Effector memory CD4-positive, alpha-beta T cell (primary cell): ENCODE measurements around the gene ZNF439.
A peak's percentile ranks its signal among the peaks of the same experiment; 100 is the strongest.
"Not testable (repeated sequence)": the region's sequence is repeated elsewhere in the genome, so short reads cannot be mapped to it uniquely, and the experiment has no call there.

Experiments
- DNase-seq, 3 donors: peaks; one replicate each; pipeline ENCODE4 v3.0.0-alpha.2; 2020
- H3K27ac ChIP-seq: 2 replicates; pipeline ENCODE4 v1.7.0; 2013; ENCODE audit warnings: mild to moderate bottlenecking, low read length, moderate library complexity; ENCODE audit not compliant: insufficient read depth, poor library complexity, severe bottlenecking
- H3K27me3 ChIP-seq: replicated peaks from 2 replicates; pipeline ENCODE4 v1.7.0; 2013; ENCODE audit warnings: mild to moderate bottlenecking, low read length; ENCODE audit not compliant: insufficient read depth, control insufficient read depth, poor library complexity, severe bottlenecking
- H3K36me3 ChIP-seq: 2 replicates; pipeline ENCODE4 v1.7.0; 2013; ENCODE audit warnings: mild to moderate bottlenecking, low read length, moderate library complexity; ENCODE audit not compliant: control insufficient read depth, insufficient read depth
- H3K4me1 ChIP-seq: 2 replicates; pipeline ENCODE4 v1.7.0; 2013; ENCODE audit warnings: low read length, mild to moderate bottlenecking; ENCODE audit not compliant: control insufficient read depth, insufficient read depth, poor library complexity, severe bottlenecking
- H3K4me3 ChIP-seq: 2 replicates; pipeline ENCODE4 v1.7.0; 2013; ENCODE audit warnings: low read length, low read depth, mild to moderate bottlenecking; ENCODE audit not compliant: insufficient read depth, poor library complexity, severe bottlenecking
- H3K9me3 ChIP-seq: 2 replicates; pipeline ENCODE4 v1.7.0; 2013; ENCODE audit warnings: mild to moderate bottlenecking, low read length, moderate library complexity; ENCODE audit not compliant: control insufficient read depth

Gene ZNF439

DNA sequence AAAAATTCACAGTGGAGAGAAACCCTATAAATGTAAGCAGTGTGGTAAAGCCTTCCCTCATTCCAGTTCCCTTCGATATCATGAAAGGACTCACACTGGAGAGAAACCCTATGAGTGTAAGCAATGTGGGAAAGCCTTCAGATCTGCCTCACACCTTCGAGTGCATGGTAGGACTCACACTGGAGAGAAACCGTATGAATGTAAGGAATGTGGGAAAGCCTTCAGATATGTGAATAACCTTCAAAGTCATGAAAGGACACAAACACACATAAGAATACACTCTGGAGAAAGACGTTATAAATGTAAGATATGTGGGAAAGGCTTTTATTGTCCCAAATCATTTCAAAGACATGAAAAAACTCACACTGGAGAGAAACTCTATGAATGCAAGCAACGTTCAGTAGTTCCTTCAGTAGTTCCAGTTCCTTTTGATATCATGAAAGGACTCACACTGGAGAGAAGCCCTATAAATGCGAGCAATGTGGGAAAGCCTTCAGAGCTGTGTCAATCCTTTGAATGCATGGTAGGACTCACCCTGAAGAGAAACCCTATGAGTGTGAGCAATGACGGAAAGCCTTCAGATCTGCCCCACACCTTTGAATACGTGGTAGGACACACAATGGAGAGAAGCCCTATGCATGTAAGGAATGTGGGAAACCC is 16.1 kb upstream of the ZNF439 start:
- Histone ChIP-seq H3K27ac (no peak overlapping the region), H3K36me3 (peaks cover 31% of the 10 kb centered on the region), H3K9me3 (peaks cover 11% of the 10 kb centered on the region), H3K27me3 (no peaks in the 10 kb centered on the region), H3K4me1 (no peaks in the 10 kb centered on the region), H3K4me3 (no peak overlapping the region)
- DNase-seq, result no peak

DNA sequence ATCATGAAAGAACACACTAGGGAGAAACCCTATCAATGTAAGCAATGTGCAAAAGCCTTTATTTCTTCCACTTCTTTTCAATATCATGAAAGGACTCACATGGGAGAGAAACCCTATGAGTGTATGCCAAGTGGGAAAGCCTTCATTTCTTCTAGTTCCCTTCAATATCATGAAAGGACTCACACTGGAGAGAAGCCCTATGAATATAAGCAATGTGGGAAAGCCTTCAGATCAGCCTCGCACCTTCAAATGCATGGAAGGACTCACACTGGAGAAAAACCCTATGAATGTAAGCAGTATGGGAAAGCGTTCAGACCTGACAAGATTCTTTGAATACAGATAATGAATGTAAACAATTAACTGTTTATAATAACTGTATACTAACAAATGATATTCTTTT is 15.0 kb upstream of the ZNF439 start:
- no peaks in the 10 kb centered on the region for H3K4me1 ChIP-seq
- DNase-seq, result no peak
- H3K9me3 ChIP-seq, result peaks cover 11% of the 10 kb centered on the region
- peaks cover 27% of the 10 kb centered on the region for H3K36me3 ChIP-seq
- no peaks in the 10 kb centered on the region for H3K27me3 ChIP-seq
- no peak overlapping the region for H3K27ac ChIP-seq
- H3K4me3 ChIP-seq, result no peak overlapping the region

DNA sequence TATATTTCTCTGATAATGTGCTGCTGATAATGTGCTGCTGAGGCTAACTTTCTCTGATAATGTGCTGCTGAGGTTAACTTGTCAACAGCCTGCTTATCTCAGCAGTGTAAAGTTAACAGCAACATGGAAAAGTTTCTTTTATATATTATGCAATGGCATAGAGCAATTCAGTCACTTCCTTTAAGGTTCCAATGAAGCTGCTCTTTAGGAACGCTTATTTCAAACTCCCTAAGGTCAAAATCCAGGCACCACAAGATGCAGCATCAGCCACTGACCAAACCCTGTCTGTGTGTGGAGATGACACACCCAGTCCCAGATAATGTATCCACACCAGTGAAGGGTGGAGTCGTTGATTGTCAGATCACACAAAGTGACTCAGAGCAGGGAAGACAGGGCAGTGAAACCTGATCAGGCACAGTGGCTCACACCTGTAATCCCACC is 12.9 kb upstream of the ZNF439 start:
- not testable (repeated sequence) for DNase-seq, H3K4me1 ChIP-seq, H3K9me3 ChIP-seq, H3K27me3 ChIP-seq, H3K27ac ChIP-seq, H3K4me3 ChIP-seq
- H3K36me3 ChIP-seq, result peaks cover 23% of the 10 kb centered on the region

DNA sequence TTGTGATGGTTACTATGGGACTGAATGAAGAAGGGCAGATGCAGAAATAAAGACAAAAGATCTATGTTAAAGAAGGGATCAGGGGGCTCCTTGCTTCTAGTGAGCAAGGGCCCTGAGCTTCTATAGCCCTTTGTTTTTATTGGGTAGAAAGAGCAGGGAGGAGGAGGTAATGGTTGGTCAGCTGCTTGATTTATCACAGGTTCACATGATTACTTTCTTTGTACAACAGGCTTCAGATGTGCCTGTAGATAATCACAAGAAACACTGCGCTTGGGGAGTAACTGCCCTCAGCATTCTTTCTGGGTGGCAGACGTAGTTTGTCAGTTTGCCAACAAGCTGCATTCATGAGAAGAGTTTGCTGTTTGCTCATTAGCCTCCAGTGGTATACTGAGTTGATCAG is 4.8 kb upstream of the ZNF439 start:
- Histone ChIP-seq H3K4me1 (no peaks in the 10 kb centered on the region), H3K27ac (no peak overlapping the region), H3K36me3 (no peaks in the 10 kb centered on the region), H3K9me3 (no peaks in the 10 kb centered on the region), H3K27me3 (no peaks in the 10 kb centered on the region), H3K4me3 (no peak overlapping the region)
- DNase-seq, result no peak

DNA sequence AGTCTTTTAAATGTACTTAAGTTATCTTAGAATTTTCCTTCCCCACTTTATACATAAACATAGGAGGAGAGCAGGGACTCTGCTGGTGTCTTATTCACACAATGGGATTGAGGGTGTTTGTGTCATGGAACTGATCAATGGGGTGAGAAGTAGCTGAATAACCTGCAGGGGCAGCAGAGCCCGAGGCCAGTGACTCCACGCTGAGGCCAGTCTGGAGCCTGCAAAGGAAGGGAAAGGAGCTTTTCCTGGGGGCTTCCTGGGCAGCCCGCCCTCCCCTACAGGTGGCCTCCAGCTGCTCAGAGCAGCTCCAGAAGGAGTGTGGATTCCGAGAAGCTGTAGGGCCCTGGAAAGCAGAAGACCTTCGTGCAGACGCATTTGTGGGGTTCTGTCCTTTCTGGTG is 911 bp upstream of the ZNF439 start:
- not testable (repeated sequence) for H3K27ac ChIP-seq, H3K4me1 ChIP-seq, H3K36me3 ChIP-seq, H3K4me3 ChIP-seq, H3K27me3 ChIP-seq, DNase-seq, H3K9me3 ChIP-seq

DNA sequence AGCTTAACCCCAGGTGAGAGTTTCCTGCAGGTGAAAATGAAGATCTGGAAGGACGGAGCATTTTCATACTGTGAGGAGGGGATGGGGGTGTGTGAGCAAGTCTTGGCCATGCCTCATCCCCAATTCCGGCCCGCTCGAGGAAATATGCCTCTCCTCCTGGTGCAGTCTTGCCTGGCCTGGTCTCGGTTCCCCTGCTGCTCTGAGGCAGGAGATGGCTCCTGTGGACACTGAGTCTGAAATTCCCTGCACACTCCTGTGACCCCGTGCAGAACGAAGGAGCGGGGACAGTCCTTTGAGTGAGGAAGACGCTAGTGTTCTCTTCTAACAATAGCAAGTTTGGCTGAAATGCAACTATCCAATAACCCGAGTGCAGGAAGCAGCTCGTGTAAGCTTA is 329 bp upstream of the ZNF439 start:
- H3K27me3 ChIP-seq, result no peaks in the 10 kb centered on the region
- no peak overlapping the region for H3K27ac ChIP-seq
- H3K9me3 ChIP-seq, result no peaks in the 10 kb centered on the region
- peak overlapping the region; percentile 65 for H3K4me3 ChIP-seq
- peaks cover 3% of the 10 kb centered on the region for H3K36me3 ChIP-seq
- no peak for DNase-seq
- no peaks in the 10 kb centered on the region for H3K4me1 ChIP-seq

DNA sequence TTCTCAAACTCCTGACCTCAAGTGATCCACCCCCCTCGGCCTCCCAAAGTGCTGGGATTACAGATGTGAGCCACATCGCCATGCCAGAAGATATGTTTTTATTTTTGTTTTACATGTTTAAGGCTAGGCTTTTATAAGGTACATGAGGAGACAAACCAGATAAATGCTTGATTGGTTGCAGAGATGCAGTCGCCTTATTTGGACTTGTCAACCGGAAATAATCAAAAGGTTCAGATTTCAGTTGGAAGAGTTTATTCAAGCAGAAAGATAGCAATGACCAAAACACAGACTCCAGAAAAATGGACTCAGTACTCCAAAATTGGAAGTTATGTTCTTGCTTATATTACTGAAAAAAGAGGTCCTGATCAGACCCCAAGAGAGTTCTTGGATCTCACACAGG is 1.8 kb downstream of the ZNF439 start:
- H3K36me3 ChIP-seq, DNase-seq, H3K27me3 ChIP-seq, H3K9me3 ChIP-seq, H3K4me1 ChIP-seq, H3K4me3 ChIP-seq, H3K27ac ChIP-seq: not testable (repeated sequence)

DNA sequence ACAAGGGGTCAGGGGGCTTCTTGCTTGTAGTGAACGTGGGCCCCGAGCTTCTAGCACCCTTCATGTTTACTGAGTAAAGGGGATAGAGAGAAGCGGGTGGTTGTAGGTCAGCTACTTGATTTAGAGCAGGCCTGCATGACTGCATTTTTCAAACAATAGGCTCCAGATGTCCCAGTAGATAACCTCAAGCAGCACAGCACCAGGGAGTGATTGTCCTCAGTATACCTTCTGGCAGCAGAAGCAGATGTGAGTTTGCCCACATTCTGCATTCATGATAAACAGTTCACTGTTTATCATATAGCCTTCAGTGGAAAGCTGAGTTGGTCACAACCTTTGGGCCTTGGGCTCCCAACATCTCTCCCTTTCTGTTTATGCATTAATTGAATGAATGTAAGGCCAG is 4.8 kb downstream of the ZNF439 start:
- Histone ChIP-seq H3K4me3 (no peak overlapping the region), H3K4me1 (no peaks in the 10 kb centered on the region), H3K9me3 (peaks cover 5% of the 10 kb centered on the region), H3K27me3 (no peaks in the 10 kb centered on the region), H3K27ac (no peak overlapping the region), H3K36me3 (peaks cover 5% of the 10 kb centered on the region)
- DNase-seq, result no peak

DNA sequence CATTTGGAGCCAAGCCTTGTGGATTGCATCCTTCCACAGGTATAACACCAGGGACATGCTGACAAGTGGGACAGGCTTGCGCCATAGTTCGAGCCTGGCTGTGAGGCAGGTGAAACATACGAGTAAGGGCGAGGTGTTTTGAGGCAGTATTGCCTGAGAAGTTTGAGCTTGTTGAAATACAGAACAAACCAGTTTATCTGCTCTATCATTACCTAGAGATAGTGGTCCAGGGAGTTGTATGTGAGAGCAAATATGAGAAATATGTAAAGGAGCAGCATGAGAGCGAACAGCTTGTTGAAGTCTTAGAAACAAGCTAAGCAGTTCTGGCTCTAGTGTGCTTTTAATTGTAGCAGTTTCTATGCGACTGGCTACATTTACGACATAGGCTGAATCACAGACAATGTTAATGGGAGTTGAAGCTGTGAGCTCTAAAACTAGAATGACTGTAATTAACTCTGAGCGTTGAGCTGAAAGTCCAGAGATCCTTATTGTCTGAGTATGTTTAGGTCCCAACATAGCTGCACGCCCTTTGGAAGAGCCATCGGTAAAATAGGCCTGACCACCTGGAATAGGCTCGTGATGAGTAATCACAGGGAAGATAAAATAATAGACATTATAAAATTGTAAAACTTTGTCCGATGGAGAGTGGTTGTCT is 8.2 kb downstream of the ZNF439 start:
- peaks cover 20% of the 10 kb centered on the region for H3K9me3 ChIP-seq
- no peak overlapping the region for H3K4me3 ChIP-seq

DNA sequence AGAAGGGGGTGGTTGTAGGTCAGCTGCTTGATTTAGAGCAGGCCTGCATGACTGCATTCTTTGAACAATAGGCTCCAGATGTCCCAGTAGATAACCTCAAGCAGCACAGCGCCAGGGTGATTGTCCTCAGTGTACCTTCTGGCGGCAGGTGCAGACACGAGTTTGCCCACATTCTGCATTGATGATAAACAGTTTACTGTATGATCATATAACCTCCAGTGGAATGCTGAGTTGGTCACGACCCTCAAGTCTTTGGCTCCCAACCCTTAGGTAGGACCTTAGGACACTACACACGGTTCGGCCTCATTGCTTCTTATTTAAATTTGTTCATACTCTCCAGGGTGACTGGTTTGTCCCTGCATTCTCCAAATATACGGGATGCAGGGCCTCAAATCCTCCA is 12.2 kb downstream of the ZNF439 start:
- Histone ChIP-seq H3K9me3 (peaks cover 19% of the 10 kb centered on the region), H3K27ac (no peak overlapping the region), H3K4me1 (no peaks in the 10 kb centered on the region), H3K36me3 (no peaks in the 10 kb centered on the region), H3K4me3 (no peak overlapping the region), H3K27me3 (no peaks in the 10 kb centered on the region)
- DNase-seq, result no peak

More for the DNA sequence above, 8.2 kb downstream of the ZNF439 start:
- peaks cover 5% of the 10 kb centered on the region for H3K36me3 ChIP-seq
- no peak for DNase-seq
- H3K4me1 ChIP-seq, result no peaks in the 10 kb centered on the region
- H3K27me3 ChIP-seq, result no peaks in the 10 kb centered on the region
- H3K27ac ChIP-seq, result no peak overlapping the region
